Pulmonary artery endothelial cell (primary cell): Measurements from ENCODE around the gene GOLT1B. TPM values are rescaled to one million over a fixed set of nuclear protein-coding genes. Genes with fewer than 3 reads are reported as not detected.
"Not testable (repeated sequence)": the region's sequence is repeated elsewhere in the genome, so short reads cannot be mapped to it uniquely, and the experiment has no call there.

Experiments used
- DNase-seq: peaks from one replicate; pipeline ENCODE4 v3.0.0-alpha.2; 2011; ENCODE audit warnings: low read depth, low spot score
- total RNA-seq: library from RNA; depleted of rRNA; stranded (reverse); fragments of >200 nt; gene quantifications from 2 replicates; pipeline ENCODE4 v1.2.3, GENCODE V29; 2014

Gene GOLT1B, protein sequence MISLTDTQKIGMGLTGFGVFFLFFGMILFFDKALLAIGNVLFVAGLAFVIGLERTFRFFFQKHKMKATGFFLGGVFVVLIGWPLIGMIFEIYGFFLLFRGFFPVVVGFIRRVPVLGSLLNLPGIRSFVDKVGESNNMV
- total RNA-seq: 24.9 and 30.6 TPM in 2 replicates

DNA sequence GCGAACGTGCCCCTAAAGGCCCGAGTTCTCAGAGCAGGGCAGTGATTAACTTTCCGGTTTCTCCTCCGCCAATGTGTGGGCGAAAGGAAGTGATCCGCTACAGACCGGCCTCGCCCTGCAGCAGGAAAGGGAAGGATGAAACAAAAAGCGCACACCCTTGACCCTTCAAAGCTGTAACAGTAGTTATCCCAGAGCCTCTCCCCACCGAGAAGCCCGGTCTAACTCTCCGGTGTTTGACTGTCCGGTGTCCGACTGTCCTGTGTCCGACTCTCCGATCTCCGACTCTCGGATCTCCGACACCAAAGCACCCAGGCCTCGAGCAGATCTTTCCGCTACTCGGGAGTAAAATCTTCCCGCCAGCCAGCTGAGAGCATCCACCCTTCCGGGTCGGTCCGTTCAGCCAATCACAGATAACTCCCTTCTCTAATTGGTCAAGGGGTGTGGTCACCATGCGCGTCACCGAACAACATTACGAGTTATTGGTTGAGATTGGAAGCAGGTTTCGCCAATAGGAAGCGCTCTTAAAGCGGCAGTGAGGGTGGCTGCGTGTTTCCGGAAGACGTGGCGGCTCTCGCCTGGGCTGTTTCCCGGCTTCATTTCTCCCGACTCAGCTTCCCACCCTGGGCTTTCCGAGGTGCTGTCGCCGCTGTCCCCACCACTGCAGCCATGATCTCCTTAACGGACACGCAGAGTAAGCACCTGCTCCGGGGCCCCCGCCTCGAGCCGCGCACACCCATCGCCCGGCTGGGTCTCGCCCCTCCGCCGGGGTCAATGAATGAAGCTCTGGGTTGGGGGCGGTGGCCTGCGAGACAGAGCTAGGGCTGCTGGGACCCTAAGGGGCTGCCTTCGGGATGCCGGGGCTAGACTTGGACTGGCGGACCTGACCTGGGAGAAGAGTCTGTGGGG, at the start of gene GOLT1B, which contains the start of gene RECQL:
TSS of gene GOLT1B (plus strand) at position 532 of the 906 bp plus-strand sequence. CDS start at position 667, 135 bp downstream.
TSS of gene RECQL (minus strand) at position 378 of the 906 bp plus-strand sequence. CDS start 2,065 bp downstream, outside the sequence.
- peak; percentile 96 for DNase-seq

DNA sequence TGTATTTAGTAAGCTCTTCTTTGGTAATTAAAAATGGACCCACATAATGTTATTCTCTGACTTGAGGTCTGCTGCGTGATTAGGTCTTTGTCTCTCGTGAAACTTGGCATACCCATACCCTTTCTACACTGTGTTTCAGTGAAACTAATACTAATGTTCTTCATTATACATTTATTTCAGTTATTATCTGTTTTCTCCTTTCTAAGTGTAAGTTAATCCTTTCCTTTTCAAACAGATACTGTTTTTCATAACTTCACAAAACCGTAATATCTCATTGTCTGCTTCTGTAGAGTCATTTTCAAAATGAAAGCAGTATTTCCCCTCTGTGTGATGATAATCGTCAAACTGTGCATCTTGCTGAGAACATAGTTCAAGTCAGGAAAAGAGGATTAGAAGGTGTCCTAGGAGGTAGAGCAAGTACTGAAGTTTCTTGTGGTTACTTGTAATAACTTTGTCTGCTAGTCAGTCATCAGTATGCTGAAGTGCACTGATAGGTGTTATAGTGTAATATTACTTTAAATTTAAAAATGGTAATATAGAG, 48.2 kb upstream of the GOLT1B start:
- no peak for DNase-seq

DNA sequence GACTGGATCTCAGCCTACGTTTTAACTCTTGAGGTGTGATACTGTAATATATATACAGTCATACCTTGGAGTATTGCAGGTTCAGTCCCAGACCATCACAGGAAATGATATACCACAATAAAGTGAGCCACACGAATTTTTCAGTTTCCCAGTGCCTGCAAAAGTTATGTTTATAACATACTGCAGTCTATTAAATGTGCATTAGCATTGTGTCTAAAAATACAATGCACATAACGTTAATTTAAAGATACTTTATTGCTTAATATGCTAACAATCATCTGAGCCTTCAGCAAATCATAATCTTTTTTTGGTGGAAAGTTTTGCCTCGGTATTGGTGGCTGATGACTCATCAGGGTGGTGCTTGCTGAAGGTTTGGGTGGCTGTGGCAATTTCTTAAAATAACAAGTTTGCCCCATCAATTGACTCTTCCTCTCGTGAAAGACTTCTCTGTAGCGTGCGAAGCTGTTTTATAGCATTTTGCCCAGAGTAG, 45.3 kb upstream of the GOLT1B start:
- no peak for DNase-seq

DNA sequence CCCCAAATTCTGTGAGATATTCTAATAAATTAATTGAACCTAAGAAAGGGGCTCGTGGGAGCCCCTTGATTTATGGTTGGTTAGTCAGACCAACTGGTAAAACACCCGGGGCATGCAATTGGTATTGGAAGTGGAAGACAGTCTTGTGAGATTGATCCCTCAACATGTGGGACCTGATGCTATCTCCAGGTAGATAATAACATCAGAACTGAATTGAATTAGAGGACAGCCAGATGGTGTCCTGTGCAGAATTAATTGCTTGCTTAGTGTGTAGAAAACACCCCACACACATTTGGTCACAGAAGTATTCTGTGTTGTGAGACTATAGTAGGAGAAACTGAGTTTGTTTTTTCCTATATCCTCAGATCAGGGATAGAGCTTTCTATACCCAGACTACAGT, 42.1 kb upstream of the GOLT1B start:
- no peak for DNase-seq

DNA sequence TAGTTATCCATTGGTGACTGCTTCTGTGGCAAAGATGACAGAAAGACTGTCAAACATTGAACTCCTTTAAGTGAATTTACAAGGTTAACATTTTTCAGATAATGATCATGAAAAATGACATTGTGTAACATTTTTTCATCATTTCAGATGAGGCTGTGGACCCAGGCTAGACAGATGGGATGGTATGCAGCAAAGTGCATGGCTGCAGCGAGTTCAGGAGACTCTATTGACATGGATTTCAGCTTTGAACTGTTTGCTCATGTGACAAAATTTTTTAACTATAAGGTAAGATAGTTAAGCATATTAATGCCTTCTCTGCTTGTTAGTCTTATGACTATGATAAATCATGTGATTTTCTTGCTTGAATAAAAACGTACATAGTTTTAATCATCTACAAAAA, 34.3 kb upstream of the GOLT1B start:
- not testable (repeated sequence) for DNase-seq

DNA sequence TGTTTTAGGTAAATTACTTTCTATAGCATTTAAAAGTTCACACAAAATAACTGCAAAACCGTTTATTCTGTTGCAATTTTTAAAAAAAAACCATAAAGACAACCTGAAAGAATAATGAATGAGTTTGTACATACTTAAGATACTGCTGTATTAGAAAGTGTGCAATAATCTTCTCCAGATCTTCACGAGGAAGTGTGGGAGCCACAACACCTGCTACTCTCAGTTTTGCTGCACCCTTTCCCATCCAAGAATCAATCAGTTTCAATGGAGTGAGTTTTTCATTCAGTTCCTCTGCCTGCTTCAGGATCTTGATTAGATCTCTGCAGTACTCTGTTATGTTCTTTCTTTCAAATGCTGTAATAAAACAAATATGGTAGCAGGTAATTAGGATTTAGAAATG, 30.3 kb upstream of the GOLT1B start:
- no peak for DNase-seq

DNA sequence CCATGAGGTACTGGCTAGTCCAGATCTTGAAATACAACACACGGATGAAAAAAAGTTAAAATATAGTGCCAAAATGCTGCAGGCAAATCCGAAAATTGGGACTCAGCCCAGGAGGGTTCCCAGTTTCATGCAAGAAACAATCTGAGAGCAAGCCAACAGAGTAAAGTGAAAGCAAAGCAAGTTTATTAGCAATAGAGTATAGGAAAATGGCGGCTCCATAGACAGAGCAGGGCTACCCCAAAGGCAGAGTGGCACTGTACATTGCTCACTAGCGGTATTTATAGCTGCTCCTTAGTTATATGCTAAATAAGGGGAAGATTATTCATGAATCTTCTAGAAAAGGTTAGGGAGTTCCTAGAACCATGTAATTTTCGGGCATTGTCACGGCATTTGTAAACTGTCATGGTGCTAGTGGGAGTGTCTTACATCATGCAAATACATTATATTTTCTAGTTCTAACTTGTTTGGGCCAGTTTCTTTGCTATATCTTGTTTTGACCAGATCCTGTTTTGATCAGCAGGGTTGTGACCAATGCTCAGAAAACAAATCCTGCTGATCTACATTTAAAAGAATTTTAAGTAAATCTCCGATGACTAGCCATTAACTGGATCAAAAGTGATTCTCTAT, 29.3 kb upstream of the GOLT1B start:
- no peak for DNase-seq

DNA sequence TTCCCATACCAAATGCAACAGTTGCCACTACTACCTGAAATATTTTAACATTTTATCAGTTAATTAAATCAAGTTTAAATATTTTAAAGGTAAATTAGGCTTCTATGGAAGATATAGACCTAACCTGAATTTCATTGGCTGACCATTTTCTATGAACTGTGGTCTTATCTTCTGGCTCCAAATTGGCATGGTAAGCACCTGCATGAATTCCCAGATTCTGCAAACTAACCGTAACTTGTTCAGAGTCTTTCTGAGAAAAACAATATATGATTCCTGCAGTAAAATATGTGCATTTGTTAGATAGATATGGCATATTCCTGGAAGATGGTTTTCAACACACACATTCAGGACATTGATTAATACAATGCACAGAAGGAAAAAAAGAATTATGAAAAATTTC, 26.0 kb upstream of the GOLT1B start:
- no peak for DNase-seq

DNA sequence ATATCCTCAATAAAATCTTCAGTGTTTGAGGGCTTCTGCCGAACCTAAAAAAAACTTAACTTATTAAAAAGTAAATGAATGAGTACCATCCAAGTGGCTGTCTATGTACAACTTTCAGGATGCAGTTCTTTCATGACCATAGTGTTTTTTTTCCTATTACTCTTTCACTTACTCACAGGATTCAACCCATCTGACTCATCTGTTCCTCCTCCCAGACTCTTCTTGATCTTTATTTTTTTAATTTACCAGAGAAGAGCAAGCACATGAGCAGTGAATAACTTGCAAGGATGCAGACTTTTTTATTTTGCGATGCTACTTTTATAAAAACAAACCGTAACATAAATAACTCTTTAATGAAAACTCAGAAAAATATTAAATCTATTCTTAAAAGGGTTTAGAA, 24.6 kb upstream of the GOLT1B start:
- no peak for DNase-seq

DNA sequence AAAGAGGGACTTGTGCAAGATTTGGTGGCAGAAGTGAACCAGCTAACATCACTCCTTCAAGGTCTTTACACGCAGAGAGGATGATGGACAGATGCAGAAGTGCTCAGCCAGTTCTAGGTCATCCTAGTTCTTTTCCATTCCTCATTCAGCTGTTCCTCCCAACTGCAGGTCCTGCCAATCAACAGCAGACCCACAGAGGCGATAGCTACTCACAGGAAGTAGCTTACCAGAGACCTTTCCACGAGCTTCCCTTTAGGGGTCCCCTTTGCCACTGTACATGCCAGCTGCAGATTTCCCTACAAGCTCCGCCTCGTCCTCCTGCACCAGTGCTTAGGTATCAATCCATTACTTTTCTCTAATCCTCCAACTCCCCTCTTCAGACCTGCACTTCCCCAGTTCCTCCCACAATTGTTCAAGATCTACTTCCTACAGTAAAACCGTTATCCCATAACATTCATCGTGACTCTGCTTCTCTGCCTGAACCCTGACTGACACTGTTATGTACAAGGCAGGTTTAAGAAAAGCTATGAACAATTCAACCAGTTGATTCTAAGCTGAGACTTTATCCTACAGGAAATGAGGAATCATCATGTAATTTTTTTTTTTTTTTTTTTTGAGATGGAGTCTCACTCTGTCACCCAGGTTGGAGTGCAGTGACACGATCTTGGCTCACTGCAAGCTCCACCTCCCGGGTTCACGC, 22.7 kb upstream of the GOLT1B start:
- no peak for DNase-seq

DNA sequence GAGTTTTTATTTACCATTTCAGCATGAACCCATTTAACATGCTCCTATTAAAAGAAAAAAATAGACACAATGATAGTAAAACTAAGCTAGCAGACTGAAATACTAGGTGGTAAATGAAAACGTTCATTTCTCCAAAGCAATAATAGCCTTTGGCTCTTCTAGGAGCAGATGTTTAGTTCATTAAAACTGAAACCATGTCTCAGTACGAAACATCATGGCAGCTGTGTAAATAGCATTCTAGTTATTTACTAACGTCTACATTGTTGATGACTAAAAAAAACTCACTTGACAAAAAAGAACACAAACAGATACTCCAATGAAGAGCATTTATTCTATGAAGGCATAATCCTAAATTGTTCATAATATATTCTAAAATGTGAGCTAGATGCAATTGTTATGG, 18.1 kb upstream of the GOLT1B start:
- DNase-seq: no peak

DNA sequence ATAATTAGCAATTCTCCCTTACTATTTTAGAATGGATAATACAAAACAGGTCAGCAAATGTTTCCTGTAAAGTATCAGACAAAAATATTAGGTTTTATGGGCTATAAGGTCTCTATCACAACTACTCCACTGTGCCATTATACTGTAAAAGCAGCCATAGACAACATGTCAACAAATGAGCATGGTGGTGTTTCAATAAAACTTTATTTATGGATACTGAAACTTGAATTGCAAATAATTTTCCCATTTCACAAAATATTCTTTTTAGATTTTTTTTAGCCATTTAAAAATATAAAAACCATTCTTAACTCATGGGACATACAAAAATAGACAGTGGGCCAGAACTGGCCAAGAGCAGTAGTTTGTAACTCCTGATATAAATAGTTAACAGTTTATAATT, 15.6 kb upstream of the GOLT1B start:
- no peak for DNase-seq

DNA sequence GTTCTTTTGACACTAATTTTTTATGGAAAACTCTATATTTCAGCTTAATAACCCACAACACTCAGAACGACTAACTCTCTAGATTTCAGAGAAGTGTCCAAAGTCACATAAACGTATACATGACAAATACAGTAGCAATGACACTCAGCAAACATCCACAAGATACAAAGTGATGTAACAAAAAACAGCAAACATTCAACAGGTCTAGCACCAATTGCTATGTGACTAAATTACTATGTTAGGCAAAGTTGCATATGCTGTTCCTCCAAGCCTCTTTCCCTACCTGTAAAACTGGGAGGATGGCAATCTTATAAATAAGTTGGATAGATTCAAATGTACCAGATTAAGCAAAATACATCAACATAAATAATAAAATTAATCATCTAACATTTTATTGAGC, 1.8 kb upstream of the GOLT1B start:
- DNase-seq: no peak

DNA sequence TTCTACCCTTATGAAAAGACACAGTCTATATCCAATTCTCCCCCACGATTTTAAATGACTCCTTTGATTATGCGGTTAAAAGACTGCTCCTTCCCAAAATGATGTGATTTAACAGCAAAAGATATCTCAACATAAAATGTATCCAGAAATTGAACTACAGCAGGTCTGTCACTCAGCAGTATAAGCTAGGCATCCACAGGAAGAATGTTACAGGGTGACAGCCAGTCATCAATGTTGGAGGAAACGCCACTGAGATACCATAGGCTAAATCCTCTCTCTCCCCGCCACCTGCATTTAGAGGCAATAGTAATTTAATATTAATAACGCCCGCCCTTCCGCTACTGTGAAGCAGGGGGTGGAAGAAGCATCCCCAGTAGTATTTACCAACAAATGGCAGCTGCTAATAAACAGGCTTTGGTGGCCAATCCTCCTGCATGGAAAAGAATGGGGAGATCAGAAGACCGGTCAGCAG, 767 bp upstream of the GOLT1B start:
- no peak for DNase-seq

DNA sequence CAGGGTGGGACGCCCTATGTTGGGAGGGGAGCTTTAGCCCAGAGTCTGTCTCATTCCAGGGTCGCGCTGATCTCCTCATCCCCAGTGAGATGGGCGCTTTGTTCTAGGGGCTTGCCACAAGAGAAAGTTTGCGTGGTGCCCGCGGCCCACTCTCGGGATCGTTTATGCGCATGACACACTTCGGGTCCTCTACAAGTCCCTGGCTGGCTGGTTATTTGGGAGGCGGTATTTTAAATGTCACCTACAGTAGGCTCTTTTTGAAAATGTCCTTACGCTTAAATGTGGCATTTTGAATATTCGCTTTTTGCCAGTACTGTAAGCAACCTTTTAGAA, 541 bp downstream of the GOLT1B start:
- DNase-seq: no peak

DNA sequence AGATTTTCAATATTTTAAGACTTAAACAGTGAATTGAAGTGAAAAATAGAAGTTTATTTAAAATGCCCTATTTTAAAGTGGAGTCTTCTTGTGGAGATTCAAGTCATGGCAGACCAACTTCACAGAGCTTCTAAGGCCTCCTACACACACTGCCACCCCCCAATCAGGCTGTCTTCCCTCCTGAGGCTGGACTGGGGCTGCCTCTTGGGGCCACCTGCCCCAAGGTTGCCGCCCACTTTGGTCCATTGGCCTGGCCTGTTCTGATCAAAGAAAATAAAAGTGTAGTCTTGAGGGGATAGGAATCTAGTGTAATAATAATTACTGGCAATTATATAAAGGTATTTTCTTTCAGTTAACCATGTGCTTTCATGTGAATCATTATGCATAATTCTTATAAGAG, 1.3 kb downstream of the GOLT1B start:
- DNase-seq: no peak

DNA sequence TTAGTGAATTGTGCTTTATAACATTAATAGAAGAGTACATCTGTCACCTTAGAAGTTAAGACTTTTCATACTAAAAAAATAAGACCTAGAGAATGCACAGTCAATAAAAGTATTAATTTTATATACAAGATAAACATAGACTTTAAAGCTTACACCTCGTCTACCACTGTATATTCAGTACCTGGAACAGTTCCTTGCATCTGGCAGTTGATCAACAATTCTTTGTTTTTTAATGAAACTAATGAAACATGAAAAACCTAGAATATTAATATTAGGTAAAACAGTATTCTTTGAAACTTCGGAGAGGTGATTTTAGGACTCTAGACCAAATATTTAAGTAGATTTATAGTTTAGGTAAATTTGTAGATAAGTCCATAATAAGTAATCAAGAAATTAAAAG, 4.3 kb downstream of the GOLT1B start:
- no peak for DNase-seq

DNA sequence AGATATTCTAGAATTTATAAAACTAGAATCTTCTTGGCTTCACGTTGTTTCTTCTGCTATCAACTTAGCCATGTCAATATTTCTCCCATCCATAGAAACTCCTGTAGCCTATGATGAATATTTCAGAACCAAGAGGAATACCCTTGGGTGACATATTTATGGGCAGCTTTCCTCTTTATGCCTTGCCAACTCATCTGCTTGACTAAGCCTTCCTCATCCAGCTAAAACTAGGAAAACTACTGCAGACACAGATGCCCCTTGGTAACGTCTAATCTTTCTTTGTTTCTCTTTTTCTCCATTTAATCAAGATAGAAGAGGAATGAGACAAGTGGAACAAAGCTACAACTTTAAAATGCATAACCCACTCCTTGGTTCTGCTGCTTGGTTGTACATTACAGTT, 6.3 kb downstream of the GOLT1B start:
- no peak for DNase-seq

DNA sequence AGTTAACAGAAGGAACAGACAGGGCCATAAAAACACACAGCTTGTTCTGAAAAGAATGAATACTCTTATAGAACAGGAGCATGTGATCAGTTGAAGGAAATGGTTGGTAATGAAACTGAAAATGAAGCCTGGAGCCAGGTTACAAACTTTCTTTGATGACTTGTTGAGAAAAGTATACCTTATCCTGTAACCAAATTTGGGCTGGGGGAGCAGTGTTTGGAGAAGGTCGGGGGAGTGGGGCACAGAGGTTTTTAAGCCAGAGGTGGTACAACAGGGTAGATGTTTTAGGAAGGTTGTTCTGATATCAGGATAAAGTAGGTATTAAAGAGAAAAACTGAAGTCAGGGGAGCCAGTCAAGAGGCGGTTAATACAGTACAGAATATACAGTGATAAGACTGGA, 8.2 kb downstream of the GOLT1B start:
- no peak for DNase-seq

DNA sequence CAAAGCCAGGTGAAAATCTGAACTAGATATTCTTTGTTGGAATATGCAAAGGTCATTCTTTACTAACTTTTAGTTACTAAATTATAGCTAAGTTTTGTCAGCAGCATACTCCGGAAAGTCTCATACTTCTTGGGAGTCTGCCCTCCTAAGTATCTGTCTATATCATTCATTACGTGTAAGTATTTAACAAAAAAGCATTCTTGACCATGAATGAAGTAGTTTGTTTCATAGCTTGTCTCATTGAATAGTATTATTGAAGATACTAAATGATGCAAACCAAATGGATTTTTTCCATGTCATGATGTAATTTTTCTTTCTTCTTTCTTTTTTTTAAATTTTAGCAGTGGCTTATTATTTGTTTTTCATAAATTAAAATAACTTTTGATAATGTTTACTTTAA, 14.7 kb downstream of the GOLT1B start:
- DNase-seq: no peak

DNA sequence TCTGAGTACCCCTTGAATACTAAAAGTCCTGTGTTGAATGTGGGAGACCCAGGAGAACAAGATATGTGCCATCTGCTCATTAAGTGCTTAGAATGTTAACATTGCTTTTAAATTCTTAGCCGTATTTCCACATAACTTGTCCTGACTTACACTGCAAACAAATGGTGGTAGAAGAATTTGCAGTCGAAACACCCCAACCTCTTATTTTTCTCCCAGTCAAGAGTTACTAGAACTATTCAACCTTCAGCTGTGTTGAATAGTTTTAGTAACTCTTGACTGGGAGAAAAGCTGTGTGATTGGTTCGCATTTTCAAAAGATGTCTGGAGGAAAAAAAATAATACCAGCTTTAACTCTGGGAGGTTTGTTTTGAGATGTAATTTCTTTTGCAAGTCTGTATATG, 16.9 kb downstream of the GOLT1B start:
- DNase-seq: no peak
